ENCODE data around the gene LRP1.
A peak's percentile ranks its signal among the peaks of the same experiment; 100 is the strongest.

The LRP1 gene

DNA sequence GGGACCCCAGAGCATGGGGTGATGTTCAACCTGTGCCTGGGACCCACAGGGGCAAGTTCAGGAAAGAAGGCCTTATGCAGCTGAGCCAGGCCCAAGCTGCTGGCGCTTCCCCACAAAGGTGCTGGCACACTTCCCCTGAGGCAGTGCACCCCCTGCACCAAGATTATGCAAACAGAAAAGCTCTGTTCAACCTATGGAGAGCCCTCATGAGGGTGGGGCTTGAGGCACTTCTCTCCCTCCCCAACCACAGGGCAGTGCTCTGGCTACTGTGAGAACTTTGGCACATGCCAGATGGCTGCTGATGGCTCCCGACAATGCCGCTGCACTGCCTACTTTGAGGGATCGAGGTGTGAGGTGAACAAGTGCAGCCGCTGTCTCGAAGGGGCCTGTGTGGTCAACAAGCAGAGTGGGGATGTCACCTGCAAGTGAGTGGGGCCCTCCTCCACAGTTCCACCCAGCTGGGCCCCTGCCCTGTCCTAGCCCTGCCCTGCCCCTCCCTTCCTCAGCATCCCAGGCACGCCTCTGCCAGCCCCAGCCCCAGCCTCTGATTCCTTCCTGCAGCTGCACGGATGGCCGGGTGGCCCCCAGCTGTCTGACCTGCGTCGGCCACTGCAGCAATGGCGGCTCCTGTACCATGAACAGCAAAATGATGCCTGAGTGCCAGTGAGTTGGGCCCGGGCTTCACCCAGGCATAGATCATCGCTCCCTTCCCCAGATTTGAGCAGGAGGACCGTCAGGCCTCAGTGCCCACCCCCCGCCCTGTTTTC lies 82.8 kb downstream of the LRP1 start:
- TF ChIP-seq CTCF (IDR thresholded peaks at IDR 0.05) = no peak
- no peak for TF ChIP-seq ZFX (IDR thresholded peaks at IDR 0.05; ENCODE audit: borderline replicate concordance)
- H3K27ac ChIP-seq = no peak overlapping the region

DNA sequence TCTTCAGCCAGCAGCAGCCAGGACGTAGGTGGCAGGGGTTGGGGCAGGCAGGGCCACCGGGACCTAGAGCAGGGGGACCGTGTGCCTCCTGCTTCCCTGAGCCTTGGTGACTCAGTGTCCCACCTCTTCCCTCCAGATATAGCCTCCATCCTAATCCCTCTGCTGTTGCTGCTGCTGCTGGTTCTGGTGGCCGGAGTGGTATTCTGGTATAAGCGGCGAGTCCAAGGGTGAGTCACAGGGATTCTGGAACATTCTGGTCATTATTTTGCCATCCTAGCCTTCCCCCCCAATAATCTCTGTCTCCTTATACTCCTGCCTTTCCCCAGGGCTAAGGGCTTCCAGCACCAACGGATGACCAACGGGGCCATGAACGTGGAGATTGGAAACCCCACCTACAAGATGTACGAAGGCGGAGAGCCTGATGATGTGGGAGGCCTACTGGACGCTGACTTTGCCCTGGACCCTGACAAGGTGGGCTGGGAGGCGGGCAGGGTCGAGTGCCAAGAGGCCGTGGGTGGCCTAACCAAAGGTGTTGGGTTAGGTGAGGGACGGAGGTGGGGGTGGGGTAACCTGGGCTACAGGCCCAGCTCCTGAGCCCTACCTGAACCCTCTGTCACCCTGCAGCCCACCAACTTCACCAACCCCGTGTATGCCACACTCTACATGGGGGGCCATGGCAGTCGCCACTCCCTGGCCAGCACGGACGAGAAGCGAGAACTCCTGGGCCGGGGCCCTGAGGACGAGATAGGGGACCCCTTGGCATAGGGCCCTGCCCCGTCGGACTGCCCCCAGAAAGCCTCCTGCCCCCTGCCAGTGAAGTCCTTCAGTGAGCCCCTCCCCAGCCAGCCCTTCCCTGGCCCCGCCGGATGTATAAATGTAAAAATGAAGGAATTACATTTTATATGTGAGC lies 83.8 kb downstream of the LRP1 start:
- no peak for TF ChIP-seq ZFX (IDR thresholded peaks at IDR 0.05; ENCODE audit: borderline replicate concordance)
- TF ChIP-seq CTCF (IDR thresholded peaks at IDR 0.05) = no peak
- H3K27ac ChIP-seq = no peak overlapping the region

DNA sequence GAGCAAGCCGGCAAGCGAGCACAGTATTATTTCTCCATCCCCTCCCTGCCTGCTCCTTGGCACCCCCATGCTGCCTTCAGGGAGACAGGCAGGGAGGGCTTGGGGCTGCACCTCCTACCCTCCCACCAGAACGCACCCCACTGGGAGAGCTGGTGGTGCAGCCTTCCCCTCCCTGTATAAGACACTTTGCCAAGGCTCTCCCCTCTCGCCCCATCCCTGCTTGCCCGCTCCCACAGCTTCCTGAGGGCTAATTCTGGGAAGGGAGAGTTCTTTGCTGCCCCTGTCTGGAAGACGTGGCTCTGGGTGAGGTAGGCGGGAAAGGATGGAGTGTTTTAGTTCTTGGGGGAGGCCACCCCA lies 84.4 kb downstream of the LRP1 start:
- TF ChIP-seq CTCF (IDR thresholded peaks at IDR 0.05) (no peak), ZFX (IDR thresholded peaks at IDR 0.05; ENCODE audit: borderline replicate concordance) (no peak)
- H3K27ac ChIP-seq = no peak overlapping the region

- TF ChIP-seq CTCF (IDR thresholded peaks at IDR 0.05) (peak; percentile 100), ZFX (IDR thresholded peaks at IDR 0.05; ENCODE audit: borderline replicate concordance) (no peak)
- peak overlapping the region; percentile 62 for H3K27ac ChIP-seq
These were observed 84.9 kb downstream of the LRP1 start for GRCh38 chr12:57213058-57213715.

GRCh38 chr12:57213763-57214397 lies 85.6 kb downstream of the LRP1 start:
- peak overlapping the region; percentile 62 for H3K27ac ChIP-seq
- TF ChIP-seq CTCF (IDR thresholded peaks at IDR 0.05) = no peak
- TF ChIP-seq ZFX (IDR thresholded peaks at IDR 0.05; ENCODE audit: borderline replicate concordance) = no peak

DNA sequence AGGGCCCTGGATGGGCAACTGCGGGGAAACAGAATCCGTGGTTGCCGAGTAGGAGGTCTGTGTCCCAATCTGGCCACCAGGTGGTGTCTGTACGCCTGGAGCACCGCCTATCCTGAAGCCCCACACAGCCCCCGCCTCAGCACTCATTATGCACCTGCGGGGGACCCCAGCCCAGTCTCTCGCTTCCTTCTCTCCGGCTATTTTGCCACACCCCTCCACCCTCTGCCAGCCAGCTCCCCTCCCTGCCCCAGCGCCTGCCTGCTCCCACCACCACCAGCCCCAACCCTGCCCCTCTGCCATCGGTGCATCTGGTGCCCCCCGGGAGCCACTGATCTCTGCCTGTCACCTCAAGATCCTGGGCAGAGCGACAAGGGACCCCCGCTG lies 86.1 kb downstream of the LRP1 start:
- H3K27ac ChIP-seq = peak overlapping the region; percentile 62

More for the DNA sequence above, 86.1 kb downstream of the LRP1 start:
- TF ChIP-seq CTCF (IDR thresholded peaks at IDR 0.05) = peak; percentile 96
- no peak for TF ChIP-seq ZFX (IDR thresholded peaks at IDR 0.05; ENCODE audit: borderline replicate concordance)

Data from 22Rv1 (cell line).